ENCODE data around the gene TNF.

DNA sequence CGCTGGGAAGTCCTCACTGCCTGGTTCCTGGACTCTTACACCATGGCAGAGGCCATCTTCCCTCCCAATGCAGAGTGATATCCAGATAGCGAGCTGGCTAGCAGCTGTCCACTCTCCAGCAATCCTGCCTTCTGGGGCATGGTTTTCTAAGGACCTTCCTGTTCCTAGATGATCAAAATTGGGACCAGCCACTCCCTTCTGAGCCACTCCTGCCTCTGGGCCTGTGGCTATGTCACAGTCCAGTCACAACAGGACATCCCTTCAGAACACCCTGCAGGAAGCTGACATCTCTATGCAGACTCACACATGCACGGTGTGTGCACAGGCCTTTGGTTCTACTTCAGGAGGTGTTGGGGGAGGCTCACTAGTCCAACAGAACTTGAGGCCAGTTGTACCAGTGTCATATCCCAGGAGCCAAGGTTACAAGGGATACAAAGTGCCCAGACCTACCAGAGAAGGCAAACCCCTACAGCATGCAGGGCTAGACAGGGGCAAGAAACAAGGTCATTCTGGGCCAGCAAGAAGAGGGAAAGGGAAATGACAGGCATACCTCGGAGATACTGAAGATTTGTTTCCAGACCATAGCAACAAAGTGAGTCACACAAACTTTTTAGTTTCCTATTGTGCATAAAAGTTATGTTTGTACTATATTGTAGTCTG is 49.3 kb upstream of the TNF start:
- TF ChIP-seq ZBTB21 (CRISPR knock-in tag; IDR thresholded peaks at IDR 0.05), result no peak
- TF ChIP-seq SRF (IDR thresholded peaks at IDR 0.05; ENCODE audit: low read depth, low read length), result no peak
